Ovary (tissue), 3 donors: ENCODE measurements around the gene SEPTIN5.

Source experiments
- POLR2A ChIP-seq: fragments of 450-650 bp; IDR thresholded peaks from one replicate; pipeline ENCODE4 v1.6.1; 2017; ENCODE audit warnings: antibody characterized with exemption, mild to moderate bottlenecking, moderate library complexity
- TF ChIP-seq, protein P1 (sequence below), 3 donors: fragments of 450-650 bp in 2 of 3; fragments of 200-600 bp in 1 of 3; IDR thresholded peaks; one replicate each; pipeline versions ENCODE4 v1.5.1 to v1.8.0; 2016 to 2022; ENCODE audit warnings: antibody characterized with exemption in 3 of 3, mild to moderate bottlenecking in 1 of 3
- donor health status: DM: no; HTN: no; CAD: no.

DNA sequence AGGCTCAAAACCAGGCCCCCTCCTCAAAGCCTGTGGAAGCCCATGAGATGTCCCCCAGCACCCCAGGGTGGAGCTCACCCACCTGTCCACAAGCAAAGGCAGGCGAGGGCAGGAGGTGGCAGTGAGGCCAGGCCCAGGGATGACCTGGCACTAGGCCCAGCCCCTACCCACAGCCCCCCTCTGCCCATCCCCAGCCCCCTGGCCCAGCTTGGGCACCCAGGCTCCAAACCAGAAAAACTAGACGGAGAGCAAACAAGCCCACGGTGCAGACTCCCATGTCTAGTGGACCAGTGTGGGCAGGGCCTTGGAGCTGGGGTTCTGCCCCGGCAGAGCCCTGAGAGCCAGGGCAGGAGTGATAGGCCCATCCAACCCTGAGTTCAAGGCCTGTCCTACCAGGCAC, 29.3 kb downstream of the SEPTIN5 start:
- TF ChIP-seq, protein P1, sequence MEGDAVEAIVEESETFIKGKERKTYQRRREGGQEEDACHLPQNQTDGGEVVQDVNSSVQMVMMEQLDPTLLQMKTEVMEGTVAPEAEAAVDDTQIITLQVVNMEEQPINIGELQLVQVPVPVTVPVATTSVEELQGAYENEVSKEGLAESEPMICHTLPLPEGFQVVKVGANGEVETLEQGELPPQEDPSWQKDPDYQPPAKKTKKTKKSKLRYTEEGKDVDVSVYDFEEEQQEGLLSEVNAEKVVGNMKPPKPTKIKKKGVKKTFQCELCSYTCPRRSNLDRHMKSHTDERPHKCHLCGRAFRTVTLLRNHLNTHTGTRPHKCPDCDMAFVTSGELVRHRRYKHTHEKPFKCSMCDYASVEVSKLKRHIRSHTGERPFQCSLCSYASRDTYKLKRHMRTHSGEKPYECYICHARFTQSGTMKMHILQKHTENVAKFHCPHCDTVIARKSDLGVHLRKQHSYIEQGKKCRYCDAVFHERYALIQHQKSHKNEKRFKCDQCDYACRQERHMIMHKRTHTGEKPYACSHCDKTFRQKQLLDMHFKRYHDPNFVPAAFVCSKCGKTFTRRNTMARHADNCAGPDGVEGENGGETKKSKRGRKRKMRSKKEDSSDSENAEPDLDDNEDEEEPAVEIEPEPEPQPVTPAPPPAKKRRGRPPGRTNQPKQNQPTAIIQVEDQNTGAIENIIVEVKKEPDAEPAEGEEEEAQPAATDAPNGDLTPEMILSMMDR (IDR thresholded peaks at IDR 0.05): no peak
- TF ChIP-seq POLR2A: no peak
